HG03175 (cell line): ENCODE results near the gene APBA1.

ENCODE experiments used
- ATAC-seq: cut with Tn5 transposase; IDR thresholded peaks from one replicate; pipeline ENCODE4 v1.9.1; 2021; ENCODE audit warnings: mild to moderate bottlenecking, moderate library complexity; ENCODE audit not compliant: unreplicated experiment

Gene APBA1

GRCh38 chr9:69658987-69659675 is 13.0 kb downstream of the APBA1 start:
- no peak for ATAC-seq

GRCh38 chr9:69657269-69657668 is 14.9 kb downstream of the APBA1 start:
- no peak for ATAC-seq

GRCh38 chr9:69655065-69655464 is 17.1 kb downstream of the APBA1 start:
- no peak for ATAC-seq

GRCh38 chr9:69653261-69653660 is 18.9 kb downstream of the APBA1 start:
- no peak for ATAC-seq

- no peak for ATAC-seq
Measured at GRCh38 chr9:69649566-69650250, 22.5 kb downstream of the APBA1 start.

- no peak for ATAC-seq
Measured at GRCh38 chr9:69647804-69648203, 24.4 kb downstream of the APBA1 start.

- ATAC-seq: no peak
Measured at GRCh38 chr9:69646810-69647209, 25.4 kb downstream of the APBA1 start.

- no peak for ATAC-seq
Measured at GRCh38 chr9:69645488-69645887, 26.7 kb downstream of the APBA1 start.

- ATAC-seq: no peak
Measured at GRCh38 chr9:69643098-69643497, 29.1 kb downstream of the APBA1 start.

- no peak for ATAC-seq
Measured at GRCh38 chr9:69637817-69638200, 34.4 kb downstream of the APBA1 start.

GRCh38 chr9:69637193-69637816 is 34.9 kb downstream of the APBA1 start:
- no peak for ATAC-seq

- peak; percentile 81 for ATAC-seq
Measured at GRCh38 chr9:69633716-69634115, 38.5 kb downstream of the APBA1 start.

GRCh38 chr9:69632768-69633167 is 39.4 kb downstream of the APBA1 start:
- ATAC-seq: no peak

- ATAC-seq: no peak
Measured at GRCh38 chr9:69627281-69627680, 44.9 kb downstream of the APBA1 start.

- ATAC-seq: no peak
Measured at GRCh38 chr9:69623276-69623675, 48.9 kb downstream of the APBA1 start.

- no peak for ATAC-seq
Measured at GRCh38 chr9:69622676-69623075, 49.5 kb downstream of the APBA1 start.

- ATAC-seq: no peak
Measured at GRCh38 chr9:69621730-69622460, 50.3 kb downstream of the APBA1 start.

- ATAC-seq: no peak
Measured at GRCh38 chr9:69620731-69621130, 51.4 kb downstream of the APBA1 start.

- ATAC-seq: no peak
Measured at GRCh38 chr9:69619233-69619632, 52.9 kb downstream of the APBA1 start.

- no peak for ATAC-seq
Measured at GRCh38 chr9:69617006-69617405, 55.2 kb downstream of the APBA1 start.

- no peak for ATAC-seq
Measured at GRCh38 chr9:69615880-69616279, 56.3 kb downstream of the APBA1 start.

- ATAC-seq: no peak
Measured at GRCh38 chr9:69611221-69611620, 61.0 kb downstream of the APBA1 start.
